CD4-positive, alpha-beta T cell treated with Interleukin-6 for 4 hours (primary cell): ENCODE measurements around the gene PKD1L1.
"Not testable (repeated sequence)": the region's sequence is repeated elsewhere in the genome, so short reads cannot be mapped to it uniquely, and the experiment has no call there.

ENCODE experiments used
- DNase-seq: peaks from one replicate; pipeline ENCODE4 v3.0.0-alpha.2; 2020; ENCODE audit warnings: mixed read lengths

The PKD1L1 gene

DNA sequence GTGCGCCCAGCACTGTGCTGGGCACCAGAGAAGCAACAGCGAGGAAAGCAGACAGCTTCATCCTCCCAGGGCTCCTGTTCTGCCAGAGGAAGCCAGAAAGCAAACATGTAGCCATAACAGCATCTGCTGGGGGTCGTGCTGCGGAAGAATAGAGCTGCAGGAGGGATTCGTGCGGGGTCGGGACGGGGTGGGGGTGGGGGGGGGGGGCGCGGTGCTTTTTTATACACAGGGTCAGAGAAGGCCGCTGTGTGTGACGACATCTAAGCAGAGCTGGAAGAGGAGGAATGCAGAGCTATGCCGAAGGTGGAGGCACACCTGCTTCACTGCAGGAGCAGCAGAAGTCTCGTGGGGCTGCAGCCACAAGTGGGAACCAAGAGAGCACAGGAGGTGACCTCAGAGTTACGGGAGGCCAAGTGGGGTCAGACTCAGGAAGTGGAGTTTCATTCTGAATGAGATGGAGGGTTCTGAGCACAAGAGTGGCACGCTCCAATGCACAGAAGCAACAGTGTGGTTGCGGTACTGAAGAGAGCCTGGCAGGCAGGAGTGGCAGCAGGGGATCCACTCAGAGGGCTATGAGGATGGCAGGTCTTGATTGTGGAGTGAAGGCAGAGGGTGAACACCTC is 11.1 kb downstream of the PKD1L1 start:
- DNase-seq: no peak

GRCh38 chr7:47936323-47936722 is 11.9 kb downstream of the PKD1L1 start:
- DNase-seq: no peak

- DNase-seq: no peak
These were observed 12.9 kb downstream of the PKD1L1 start for GRCh38 chr7:47935336-47935735.

- DNase-seq: no peak
These were observed 13.4 kb downstream of the PKD1L1 start for GRCh38 chr7:47934831-47935230.

DNA sequence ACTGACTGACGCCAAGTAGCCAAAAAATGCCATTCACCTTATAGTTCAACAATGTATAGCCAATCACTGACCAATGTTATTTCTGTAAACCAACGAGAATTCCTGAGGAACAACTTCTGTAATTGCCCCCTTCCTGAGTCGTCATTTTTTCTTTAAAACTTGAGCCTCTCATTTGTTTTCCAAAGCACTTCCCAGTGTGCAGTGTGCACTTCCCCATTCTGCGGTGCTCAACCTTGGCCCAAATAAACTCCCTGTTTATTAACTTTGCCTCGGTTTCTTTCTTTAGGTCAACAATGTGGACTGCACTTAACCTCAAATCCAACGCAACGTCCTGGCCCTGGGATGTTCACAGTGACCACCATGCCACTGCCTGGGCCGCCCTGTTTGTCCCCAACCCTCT is 15.1 kb downstream of the PKD1L1 start:
- DNase-seq: no peak

DNA sequence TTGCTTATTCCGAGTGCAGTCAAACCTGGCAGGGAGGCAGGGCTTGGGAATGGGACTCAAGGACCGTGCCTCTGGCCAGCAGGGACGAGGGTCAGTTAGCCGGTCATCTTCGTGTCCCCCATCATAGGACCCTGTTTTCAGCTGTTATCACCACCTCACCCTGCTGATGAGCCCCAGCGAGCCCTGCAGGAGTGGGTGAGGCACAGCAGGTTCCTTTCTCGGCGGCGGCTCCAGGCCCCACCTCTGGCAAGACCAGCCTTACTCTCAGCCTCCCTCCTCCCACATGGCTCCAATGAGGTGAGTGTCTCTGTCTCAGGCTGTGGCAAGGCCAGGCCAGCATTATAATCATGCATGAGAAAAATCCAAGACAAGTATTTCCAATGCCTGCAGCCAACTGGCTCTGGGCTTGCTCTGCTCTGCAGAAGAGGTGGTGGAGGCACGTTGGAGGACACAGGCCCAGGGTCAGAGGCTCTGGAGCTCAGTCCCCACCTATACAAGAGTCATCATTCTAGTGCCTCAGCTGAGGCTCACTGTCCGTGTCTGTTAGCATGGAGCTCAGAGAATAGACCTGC is 15.7 kb downstream of the PKD1L1 start:
- no peak for DNase-seq

GRCh38 chr7:47932016-47932415 is 16.2 kb downstream of the PKD1L1 start:
- no peak for DNase-seq

DNA sequence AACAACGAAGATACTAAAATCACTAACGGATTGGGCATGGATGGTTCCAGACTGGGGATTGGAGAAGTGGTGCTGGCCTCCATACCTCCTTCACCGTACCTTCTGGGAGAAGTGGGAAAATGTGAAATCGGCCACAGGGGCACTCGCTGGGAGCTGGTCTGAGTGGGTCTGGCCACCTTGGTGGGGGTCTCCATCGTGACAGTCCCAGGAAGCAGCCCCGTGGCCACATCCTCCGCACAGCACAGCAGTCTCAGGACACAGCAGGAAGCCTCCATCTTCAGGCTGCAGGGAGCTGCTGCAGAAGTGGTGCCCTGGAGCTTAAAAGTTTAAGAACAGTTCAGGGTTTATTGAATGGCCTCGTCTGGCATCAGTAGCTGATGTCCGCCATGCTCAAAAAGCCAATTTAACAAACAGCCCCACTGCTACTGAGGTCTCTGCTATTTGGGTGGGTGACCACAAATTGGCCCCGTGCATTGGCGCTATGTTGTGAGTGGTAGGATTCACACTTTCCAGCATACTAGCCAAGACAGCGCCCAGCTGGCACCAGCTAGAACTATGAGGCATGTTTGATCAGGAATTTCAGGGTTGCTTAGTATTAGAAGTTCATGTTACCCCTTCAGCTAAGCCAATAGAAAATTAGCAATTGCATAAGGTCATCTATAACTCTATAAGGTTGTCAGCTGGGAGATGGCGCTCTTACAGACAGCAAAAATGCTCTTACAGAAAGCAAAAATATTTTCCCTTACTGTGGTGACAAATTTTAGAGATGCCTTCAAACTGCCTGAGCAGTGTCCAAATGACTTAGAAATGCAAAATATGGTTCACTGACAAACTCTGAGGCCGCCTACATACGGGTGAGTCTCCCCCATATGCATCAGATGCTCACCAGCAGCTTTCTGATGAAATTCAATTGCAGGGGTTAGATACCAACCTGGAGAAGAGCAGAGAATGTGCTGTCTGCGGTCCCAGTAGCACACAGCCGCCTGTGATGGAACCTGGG is 17.0 kb downstream of the PKD1L1 start:
- no peak for DNase-seq

- DNase-seq: no peak
These were observed 24.0 kb downstream of the PKD1L1 start for GRCh38 chr7:47924266-47924665.

- DNase-seq: not testable (repeated sequence)
These were observed 25.0 kb downstream of the PKD1L1 start for GRCh38 chr7:47923081-47923875.

- not testable (repeated sequence) for DNase-seq
These were observed 31.8 kb downstream of the PKD1L1 start for GRCh38 chr7:47916514-47916913.

DNA sequence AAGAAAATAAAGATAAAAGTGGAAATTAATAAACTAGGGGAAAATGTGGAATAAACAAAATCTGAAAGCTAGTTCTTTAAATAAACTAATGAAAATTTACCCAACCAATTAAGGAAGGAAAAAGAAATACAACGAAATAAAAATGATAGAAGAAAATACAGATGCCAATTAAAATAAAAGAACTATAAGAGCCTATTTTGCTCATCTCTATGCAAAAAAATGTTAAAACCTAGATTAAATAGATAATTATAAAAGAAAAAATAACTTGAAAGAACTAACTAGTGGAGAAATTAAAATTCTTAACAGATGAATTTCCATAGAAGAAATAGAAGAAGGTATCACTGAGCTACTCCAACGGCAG is 32.7 kb downstream of the PKD1L1 start:
- no peak for DNase-seq

- no peak for DNase-seq
These were observed 33.3 kb downstream of the PKD1L1 start for GRCh38 chr7:47914717-47915615.

DNA sequence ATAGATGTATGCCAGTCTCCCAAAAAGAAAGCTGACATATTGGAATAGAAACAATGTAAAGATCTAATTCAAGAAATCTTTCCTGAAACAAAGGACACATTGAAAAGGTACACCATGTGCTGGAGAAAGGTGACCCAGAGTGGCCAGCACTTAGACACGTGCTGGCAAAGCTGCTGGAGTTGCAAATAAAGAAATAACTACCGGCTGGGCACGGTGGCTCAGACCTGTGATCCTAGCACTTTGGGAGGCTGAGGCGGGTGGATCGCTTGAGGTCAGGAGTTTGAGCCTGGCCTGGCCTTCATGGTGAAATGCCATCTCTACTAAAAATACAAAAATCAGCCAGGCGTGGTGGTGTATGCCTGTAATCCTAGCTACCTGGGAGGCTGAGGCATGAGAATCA is 35.9 kb downstream of the PKD1L1 start:
- no peak for DNase-seq

DNA sequence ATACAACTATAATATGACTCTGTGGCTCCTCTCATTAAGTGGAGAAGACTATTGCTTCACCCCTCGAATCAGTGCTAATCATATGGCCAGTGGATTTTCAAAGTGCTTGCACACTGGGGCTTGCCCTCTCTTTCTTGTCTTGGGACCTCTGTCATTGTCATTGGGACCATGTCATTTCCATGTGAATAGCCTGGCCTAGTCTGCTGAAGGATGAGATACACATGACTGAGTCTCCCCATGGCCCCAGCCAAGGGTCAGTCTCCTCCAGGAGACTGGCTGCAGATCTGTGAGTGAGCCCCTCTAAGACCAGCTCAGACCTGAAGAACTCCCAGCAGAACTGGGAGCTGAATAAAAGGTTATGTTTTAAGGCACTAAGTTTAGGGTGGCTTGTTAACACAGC is 39.5 kb downstream of the PKD1L1 start:
- DNase-seq: no peak

- no peak for DNase-seq
These were observed 40.2 kb downstream of the PKD1L1 start for GRCh38 chr7:47907981-47908616.

- DNase-seq: no peak
These were observed 41.4 kb downstream of the PKD1L1 start for GRCh38 chr7:47906883-47907282.

DNA sequence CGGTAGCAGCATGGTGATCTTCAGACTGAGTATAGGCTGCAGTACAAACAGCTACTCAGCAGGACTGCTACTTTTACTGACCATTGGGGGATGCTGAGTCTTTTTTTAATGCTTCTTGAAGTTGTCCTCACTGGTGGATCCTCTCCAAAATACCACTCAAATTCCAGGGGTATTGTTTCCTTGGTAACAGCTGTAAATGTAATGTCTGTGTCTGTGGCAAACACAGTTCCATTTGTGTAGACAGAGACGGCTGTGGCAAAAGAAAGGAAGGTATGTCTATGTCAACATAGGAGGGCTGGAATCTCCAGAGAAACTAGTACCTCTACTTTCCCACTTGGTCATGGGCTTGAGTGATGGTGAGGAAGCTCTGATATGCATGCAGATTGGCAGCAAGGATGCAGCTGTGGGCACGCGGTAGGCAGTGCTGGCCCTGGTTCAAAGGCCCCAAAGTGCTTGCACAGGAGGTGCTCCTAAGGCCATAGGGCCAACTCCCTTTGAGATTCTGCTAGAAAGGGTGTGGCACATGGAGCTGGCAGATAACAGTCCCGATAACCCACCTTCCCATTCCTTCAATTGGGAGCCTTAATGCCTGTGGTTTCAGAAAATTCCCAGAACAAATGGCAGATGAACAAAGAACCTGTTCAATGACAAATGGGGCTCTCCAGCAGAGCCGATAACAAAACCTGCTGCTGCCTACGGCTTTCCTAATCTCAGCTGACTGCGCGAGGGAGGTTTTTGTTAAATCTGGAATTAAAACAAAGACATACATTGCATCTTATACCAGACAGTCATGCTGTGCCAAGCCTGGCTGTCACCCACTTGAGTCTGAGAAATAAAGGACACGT is 43.0 kb downstream of the PKD1L1 start:
- DNase-seq: no peak

- no peak for DNase-seq
These were observed 46.3 kb downstream of the PKD1L1 start for GRCh38 chr7:47902013-47902412.

DNA sequence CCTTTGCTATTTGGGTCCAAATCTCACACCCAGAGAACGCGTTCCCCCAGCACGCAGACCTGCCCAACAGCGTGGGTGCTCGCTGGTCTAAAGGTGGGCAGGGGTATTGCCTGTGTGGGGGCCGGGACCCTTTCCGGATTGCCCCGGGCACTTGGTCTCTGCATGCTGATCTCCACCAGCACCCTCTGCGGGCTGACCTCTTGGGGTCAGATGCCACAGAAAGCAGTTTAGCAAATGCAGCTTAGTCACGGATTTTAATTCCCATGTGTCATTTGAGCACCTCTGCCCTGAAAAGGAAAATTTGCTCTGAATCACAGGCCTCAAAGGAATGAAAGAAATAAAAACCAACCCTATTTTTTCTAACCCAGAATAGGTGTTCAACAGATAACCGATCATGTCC is 46.7 kb downstream of the PKD1L1 start:
- DNase-seq: no peak

GRCh38 chr7:47897831-47898230 is 50.4 kb downstream of the PKD1L1 start:
- no peak for DNase-seq
